Measurements from ENCODE around the gene GPRIN2.

DNA sequence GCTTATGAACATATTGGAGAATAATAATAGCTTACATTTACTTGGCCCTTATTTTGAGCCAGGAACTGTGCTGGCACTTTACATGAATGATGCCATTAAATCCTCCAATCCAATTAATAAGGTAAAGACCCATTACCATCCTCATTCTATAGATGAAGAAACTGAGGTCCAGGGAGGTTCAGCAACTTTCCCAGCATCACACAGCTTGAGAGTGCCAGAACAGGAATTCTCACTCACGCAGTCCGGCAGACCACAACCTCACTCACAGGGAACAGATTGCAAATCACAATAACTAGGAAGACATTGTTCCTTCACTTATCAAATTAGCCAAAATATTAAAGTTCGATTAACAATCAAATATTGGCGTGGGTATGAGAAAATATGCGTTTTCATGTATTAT is 18.3 kb downstream of the GPRIN2 start:
- TF ChIP-seq, protein P1, sequence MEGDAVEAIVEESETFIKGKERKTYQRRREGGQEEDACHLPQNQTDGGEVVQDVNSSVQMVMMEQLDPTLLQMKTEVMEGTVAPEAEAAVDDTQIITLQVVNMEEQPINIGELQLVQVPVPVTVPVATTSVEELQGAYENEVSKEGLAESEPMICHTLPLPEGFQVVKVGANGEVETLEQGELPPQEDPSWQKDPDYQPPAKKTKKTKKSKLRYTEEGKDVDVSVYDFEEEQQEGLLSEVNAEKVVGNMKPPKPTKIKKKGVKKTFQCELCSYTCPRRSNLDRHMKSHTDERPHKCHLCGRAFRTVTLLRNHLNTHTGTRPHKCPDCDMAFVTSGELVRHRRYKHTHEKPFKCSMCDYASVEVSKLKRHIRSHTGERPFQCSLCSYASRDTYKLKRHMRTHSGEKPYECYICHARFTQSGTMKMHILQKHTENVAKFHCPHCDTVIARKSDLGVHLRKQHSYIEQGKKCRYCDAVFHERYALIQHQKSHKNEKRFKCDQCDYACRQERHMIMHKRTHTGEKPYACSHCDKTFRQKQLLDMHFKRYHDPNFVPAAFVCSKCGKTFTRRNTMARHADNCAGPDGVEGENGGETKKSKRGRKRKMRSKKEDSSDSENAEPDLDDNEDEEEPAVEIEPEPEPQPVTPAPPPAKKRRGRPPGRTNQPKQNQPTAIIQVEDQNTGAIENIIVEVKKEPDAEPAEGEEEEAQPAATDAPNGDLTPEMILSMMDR (IDR thresholded peaks at IDR 0.05; ENCODE audit: insufficient read depth, low read length), result no peak
- TF ChIP-seq, protein P2, sequence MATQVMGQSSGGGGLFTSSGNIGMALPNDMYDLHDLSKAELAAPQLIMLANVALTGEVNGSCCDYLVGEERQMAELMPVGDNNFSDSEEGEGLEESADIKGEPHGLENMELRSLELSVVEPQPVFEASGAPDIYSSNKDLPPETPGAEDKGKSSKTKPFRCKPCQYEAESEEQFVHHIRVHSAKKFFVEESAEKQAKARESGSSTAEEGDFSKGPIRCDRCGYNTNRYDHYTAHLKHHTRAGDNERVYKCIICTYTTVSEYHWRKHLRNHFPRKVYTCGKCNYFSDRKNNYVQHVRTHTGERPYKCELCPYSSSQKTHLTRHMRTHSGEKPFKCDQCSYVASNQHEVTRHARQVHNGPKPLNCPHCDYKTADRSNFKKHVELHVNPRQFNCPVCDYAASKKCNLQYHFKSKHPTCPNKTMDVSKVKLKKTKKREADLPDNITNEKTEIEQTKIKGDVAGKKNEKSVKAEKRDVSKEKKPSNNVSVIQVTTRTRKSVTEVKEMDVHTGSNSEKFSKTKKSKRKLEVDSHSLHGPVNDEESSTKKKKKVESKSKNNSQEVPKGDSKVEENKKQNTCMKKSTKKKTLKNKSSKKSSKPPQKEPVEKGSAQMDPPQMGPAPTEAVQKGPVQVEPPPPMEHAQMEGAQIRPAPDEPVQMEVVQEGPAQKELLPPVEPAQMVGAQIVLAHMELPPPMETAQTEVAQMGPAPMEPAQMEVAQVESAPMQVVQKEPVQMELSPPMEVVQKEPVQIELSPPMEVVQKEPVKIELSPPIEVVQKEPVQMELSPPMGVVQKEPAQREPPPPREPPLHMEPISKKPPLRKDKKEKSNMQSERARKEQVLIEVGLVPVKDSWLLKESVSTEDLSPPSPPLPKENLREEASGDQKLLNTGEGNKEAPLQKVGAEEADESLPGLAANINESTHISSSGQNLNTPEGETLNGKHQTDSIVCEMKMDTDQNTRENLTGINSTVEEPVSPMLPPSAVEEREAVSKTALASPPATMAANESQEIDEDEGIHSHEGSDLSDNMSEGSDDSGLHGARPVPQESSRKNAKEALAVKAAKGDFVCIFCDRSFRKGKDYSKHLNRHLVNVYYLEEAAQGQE (IDR thresholded peaks at IDR 0.05; ENCODE audit: insufficient replicate concordance, low read depth), result no peak
- TF ChIP-seq POLR2AphosphoS5 (IDR thresholded peaks at IDR 0.05; ENCODE audit: low read depth), result no peak

All from HL-60 (cell line).